Fibroblast of lung (primary cell): ENCODE results near the gene CCDC148. TPM values are rescaled to one million over a fixed set of nuclear protein-coding genes. Genes with fewer than 3 reads are reported as not detected.

Experiments
- DNase-seq, 2 donors: peaks; one replicate each; pipeline versions ENCODE4 v3.0.0 to v3.0.0-alpha.2; 2010; ENCODE audit warnings: low read depth in 2 of 2
- H2AFZ ChIP-seq: 2 replicates; pipeline ENCODE4 v1.5.1; 2012; ENCODE audit warnings: low read length, control low read depth, inconsistent platforms
- H3K27ac ChIP-seq: 2 replicates; pipeline ENCODE4 v1.5.1; 2011; ENCODE audit warnings: low read length, control low read depth; ENCODE audit not compliant: insufficient read depth
- H3K27me3 ChIP-seq: 2 replicates; pipeline ENCODE4 v1.5.1; 2011; ENCODE audit warnings: mild to moderate bottlenecking, low read length; ENCODE audit not compliant: control insufficient read depth, insufficient read depth
- H3K36me3 ChIP-seq: 2 replicates; pipeline ENCODE4 v1.5.1; 2011; ENCODE audit warnings: low read length; ENCODE audit not compliant: control insufficient read depth, insufficient read depth
- H3K4me1 ChIP-seq: 2 replicates; pipeline ENCODE4 v1.5.1; 2011; ENCODE audit warnings: low read length; ENCODE audit not compliant: control insufficient read depth, insufficient read depth; ENCODE audit errors: extremely low read depth
- H3K4me2 ChIP-seq: 2 replicates; pipeline ENCODE4 v1.5.1; 2011; ENCODE audit warnings: low read length, control low read depth; ENCODE audit not compliant: insufficient read depth; ENCODE audit errors: extremely low read depth
- H3K4me3 ChIP-seq, 4 experiments: fragments of 200-600 bp in 1 of 4; sonication (generic) in 1 of 4; replicated peaks in 1 of 4; 2 replicates each; pipeline ENCODE4 v1.5.1; 2011 to 2016; ENCODE audit warnings: low read length in 4 of 4, low read depth in 3 of 4, mild to moderate bottlenecking in 3 of 4, control low read depth in 2 of 4, inconsistent platforms in 1 of 4, mixed read lengths in 1 of 4; ENCODE audit not compliant: insufficient read depth in 1 of 4; ENCODE audit errors: control extremely low read depth in 1 of 4
- H3K79me2 ChIP-seq: 2 replicates; pipeline ENCODE4 v1.5.1; 2012; ENCODE audit warnings: mild to moderate bottlenecking, low read length, inconsistent platforms; ENCODE audit not compliant: control insufficient read depth, insufficient read depth
- H3K9ac ChIP-seq: 2 replicates; pipeline ENCODE4 v1.5.1; 2011; ENCODE audit warnings: mild to moderate bottlenecking, low read length, control low read depth; ENCODE audit not compliant: insufficient read depth
- H3K9me3 ChIP-seq: 2 replicates; pipeline ENCODE4 v1.5.1; 2012; ENCODE audit warnings: low read depth, low read length; ENCODE audit not compliant: control insufficient read depth, insufficient read depth
- H4K20me1 ChIP-seq: 2 replicates; pipeline ENCODE4 v1.5.1; 2011; ENCODE audit warnings: low read length; ENCODE audit not compliant: control insufficient read depth, insufficient read depth; ENCODE audit errors: extremely low read depth
- CTCF ChIP-seq, 2 donors: IDR thresholded peaks in 1 of 2; conservative IDR thresholded peaks in 1 of 2; 1 replicate in 1 of 2; 2 replicates in 1 of 2; pipeline ENCODE4 v1.5.1; 2011 to 2012; ENCODE audit warnings: low read length in 2 of 2, control low read depth in 1 of 2, inconsistent platforms in 1 of 2, low read depth in 1 of 2, mild to moderate bottlenecking in 1 of 2
- EZH2 ChIP-seq: IDR thresholded peaks from 2 replicates; pipeline ENCODE4 v1.5.1; 2012; ENCODE audit warnings: low read length, control low read depth, mild to moderate bottlenecking; ENCODE audit errors: missing control alignments
- polyA plus RNA-seq, 2 donors: library from polyadenylated mRNA; depleted of rRNA in 1 of 2; stranded (reverse) in 1 of 2; unstranded in 1 of 2; fragments of >200 nt; gene quantifications; 2 replicates each; pipeline ENCODE4 v1.2.1, GENCODE V29; 2011 to 2012; ENCODE audit warnings: missing spikeins in 1 of 2
- total RNA-seq: library from RNA; depleted of rRNA; stranded (reverse); fragments of >200 nt; gene quantifications from 2 replicates; pipeline ENCODE4 v1.2.1, GENCODE V29; 2014

CCDC148 gene
- total and polyA plus RNA-seq, 2 donors (not counting 1 experiment from before 2014, with no cell fraction given) = 1.2 TPM

DNA sequence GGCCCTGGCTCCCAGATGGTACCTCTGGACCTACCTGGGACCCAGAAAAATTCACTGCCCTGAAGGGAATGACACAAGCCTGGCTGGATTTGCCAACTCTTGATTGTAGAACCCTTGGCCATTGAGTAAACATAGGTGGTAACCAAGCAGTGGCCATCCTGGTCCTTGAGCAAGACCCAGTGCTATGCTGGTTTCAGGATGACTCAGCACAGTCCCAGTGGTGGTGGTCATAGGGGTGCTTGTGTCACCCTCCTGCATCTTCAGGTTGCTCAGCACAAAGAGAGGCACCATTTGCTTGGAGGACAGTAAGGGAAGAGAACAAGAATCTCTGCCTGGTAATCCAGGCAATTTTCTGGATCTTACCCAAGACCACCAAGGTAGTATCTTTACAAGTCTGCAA, 302.0 kb downstream of the CCDC148 start:
- Histone ChIP-seq H3K79me2 (no peaks in the 10 kb centered on the region), H4K20me1 (no peaks in the 10 kb centered on the region), H3K4me3 (no peak overlapping the region), H3K9ac (no peak overlapping the region), H3K36me3 (no peaks in the 10 kb centered on the region), H3K27ac (no peak overlapping the region), H2AFZ (no peak overlapping the region), H3K9me3 (no peaks in the 10 kb centered on the region), H3K27me3 (no peaks in the 10 kb centered on the region), H3K4me1 (no peaks in the 10 kb centered on the region), H3K4me2 (no peak overlapping the region)
- DNase-seq = no peak
- TF ChIP-seq EZH2 (no peak), CTCF (conservative IDR thresholded peaks at IDR 0.05 in 1 of 2, IDR thresholded peaks at IDR 0.05 in 1 of 2; ENCODE audit: low read depth in 1 of 2, low read length in 2 of 2) (no peak)

GRCh38 chr2:158153270-158154015, 303.1 kb downstream of the CCDC148 start:
- Histone ChIP-seq H2AFZ (no peak overlapping the region), H3K4me2 (no peak overlapping the region), H3K27me3 (no peaks in the 10 kb centered on the region), H3K9ac (no peak overlapping the region), H4K20me1 (no peaks in the 10 kb centered on the region), H3K27ac (no peak overlapping the region), H3K4me3 (no peak overlapping the region), H3K36me3 (no peaks in the 10 kb centered on the region), H3K4me1 (no peaks in the 10 kb centered on the region), H3K9me3 (no peaks in the 10 kb centered on the region), H3K79me2 (no peaks in the 10 kb centered on the region)
- DNase-seq = no peak
- TF ChIP-seq CTCF (conservative IDR thresholded peaks at IDR 0.05 in 1 of 2, IDR thresholded peaks at IDR 0.05 in 1 of 2; ENCODE audit: low read depth in 1 of 2, low read length in 2 of 2) (no peak), EZH2 (no peak)

DNA sequence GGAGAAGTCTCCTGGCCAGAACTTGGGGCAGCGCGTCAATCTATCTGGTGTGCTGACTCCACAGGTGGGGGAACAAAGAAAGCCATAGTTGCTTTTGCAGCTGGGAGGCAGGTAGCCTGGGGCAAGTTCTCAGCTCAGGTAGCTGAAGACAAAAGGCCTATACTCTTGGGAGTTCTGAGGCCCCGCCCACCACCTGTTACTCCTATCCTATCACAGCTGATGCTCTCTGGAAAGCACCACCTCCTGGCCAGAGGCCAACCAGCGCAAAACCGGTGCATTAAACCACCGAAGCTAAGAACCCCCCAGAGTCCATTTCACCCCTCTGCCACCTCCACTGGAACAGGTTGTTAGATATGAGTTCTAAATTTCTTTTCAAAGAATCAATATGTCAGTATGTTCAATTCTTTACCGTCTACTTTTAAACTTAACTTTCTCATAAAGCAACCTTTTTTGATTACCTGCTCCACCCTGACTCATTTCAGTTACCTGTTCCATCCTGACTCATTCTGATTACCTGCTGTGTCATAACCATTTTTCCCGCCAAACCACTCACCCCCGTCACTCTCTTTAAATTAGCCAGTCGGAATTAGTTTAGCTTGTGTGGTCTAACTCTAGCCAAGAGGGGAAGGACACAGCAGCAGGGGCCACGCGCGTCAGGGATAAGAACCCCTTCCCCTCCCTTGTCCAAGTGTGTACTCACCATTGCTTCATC, 311.5 kb downstream of the CCDC148 start:
- Histone ChIP-seq H3K79me2 (no peaks in the 10 kb centered on the region), H3K9ac (no peak overlapping the region), H3K27me3 (no peaks in the 10 kb centered on the region), H3K9me3 (no peaks in the 10 kb centered on the region), H3K4me1 (no peaks in the 10 kb centered on the region), H2AFZ (no peak overlapping the region), H3K36me3 (no peaks in the 10 kb centered on the region), H4K20me1 (no peaks in the 10 kb centered on the region), H3K27ac (no peak overlapping the region), H3K4me3 (no peak overlapping the region), H3K4me2 (no peak overlapping the region)
- TF ChIP-seq CTCF (conservative IDR thresholded peaks at IDR 0.05 in 1 of 2, IDR thresholded peaks at IDR 0.05 in 1 of 2; ENCODE audit: low read depth in 1 of 2, low read length in 2 of 2) (no peak), EZH2 (no peak)
- DNase-seq = no peak
